GM23338 (cell line): Measurements from ENCODE around the gene FBXL20. TPM values are rescaled to one million over a fixed set of nuclear protein-coding genes. Genes with fewer than 3 reads are reported as not detected.
"Not testable (repeated sequence)": the region's sequence is repeated elsewhere in the genome, so short reads cannot be mapped to it uniquely, and the experiment has no call there.

Experiments
- ATAC-seq: fragments of 200-7000 bp; cut with Tn5 transposase; 3 replicates; pipeline ENCODE4 v1.9.1; 2020
- DNase-seq: peaks from one replicate; pipeline ENCODE4 v3.0.0-alpha.2; 2015; ENCODE audit warnings: low spot score
- H2AFZ ChIP-seq: fragments of 200-600 bp; sonication (generic); 2 replicates; pipeline ENCODE4 v1.8.0; 2016; ENCODE audit warnings: antibody characterized with exemption, mild to moderate bottlenecking, moderate library complexity
- H3F3A ChIP-seq: fragments of 200-600 bp; sonication (generic); replicated peaks from 2 replicates; pipeline ENCODE4 v1.8.0; 2017; ENCODE audit warnings: antibody characterized with exemption, mixed run types, low read depth
- H3K27ac ChIP-seq: fragments of 200-600 bp; sonication (generic); 2 replicates; pipeline ENCODE4 v1.6.1; 2016; ENCODE audit warnings: low read depth
- H3K27me3 ChIP-seq: fragments of 200-600 bp; sonication (generic); 2 replicates; pipeline ENCODE4 v1.8.0; 2016; ENCODE audit warnings: mild to moderate bottlenecking, mixed run types, moderate library complexity; ENCODE audit not compliant: insufficient read depth
- H3K36me3 ChIP-seq: fragments of 200-600 bp; sonication (generic); 2 replicates; pipeline ENCODE4 v1.8.0; 2016; ENCODE audit warnings: mild to moderate bottlenecking; ENCODE audit not compliant: insufficient read depth
- H3K4me1 ChIP-seq: fragments of 200-600 bp; sonication (generic); 2 replicates; pipeline ENCODE4 v1.8.0; 2016; ENCODE audit warnings: mild to moderate bottlenecking, moderate library complexity; ENCODE audit not compliant: insufficient read depth
- H3K4me2 ChIP-seq: fragments of 200-600 bp; sonication (generic); 2 replicates; pipeline ENCODE4 v1.7.1; 2017; ENCODE audit warnings: mixed run types
- H3K4me3 ChIP-seq: fragments of 200-600 bp; sonication (generic); 2 replicates; pipeline ENCODE4 v1.6.1; 2016; ENCODE audit warnings: mixed run types
- H3K79me2 ChIP-seq: fragments of 200-600 bp; sonication (generic); replicated peaks from 2 replicates; pipeline ENCODE4 v1.8.0; 2017; ENCODE audit warnings: mild to moderate bottlenecking; ENCODE audit not compliant: insufficient read depth
- H3K9me2 ChIP-seq: fragments of 200-600 bp; sonication (generic); 2 replicates; pipeline ENCODE4 v1.8.0; 2017; ENCODE audit not compliant: insufficient read depth
- H4K20me1 ChIP-seq: fragments of 200-600 bp; sonication (generic); replicated peaks from 2 replicates; pipeline ENCODE4 v1.8.0; 2017; ENCODE audit warnings: mild to moderate bottlenecking; ENCODE audit not compliant: insufficient read depth
- H3K27ac Mint-ChIP-seq: 2 replicates; pipeline ENCODE4 v1.8.0; 2020; ENCODE audit warnings: inconsistent platforms, mild to moderate bottlenecking, moderate library complexity, mixed read lengths
- H3K27me3 Mint-ChIP-seq: 3 replicates; pipeline ENCODE4 v1.8.0; 2022; ENCODE audit warnings: low read depth, mild to moderate bottlenecking, moderate library complexity, mixed read lengths, inconsistent platforms; ENCODE audit not compliant: insufficient read depth, poor library complexity
- H3K36me3 Mint-ChIP-seq: 3 replicates; pipeline ENCODE4 v1.8.0; 2021; ENCODE audit warnings: low read depth, mild to moderate bottlenecking, inconsistent platforms, moderate library complexity, mixed read lengths
- H3K4me1 Mint-ChIP-seq: 3 replicates; pipeline ENCODE4 v1.8.0; 2020; ENCODE audit warnings: mild to moderate bottlenecking, inconsistent platforms, mixed read lengths
- H3K4me3 Mint-ChIP-seq: 3 replicates; pipeline ENCODE4 v1.8.0; 2021; ENCODE audit warnings: moderate library complexity, mild to moderate bottlenecking, inconsistent platforms, mixed read lengths
- H3K9me3 Mint-ChIP-seq: 3 replicates; pipeline ENCODE4 v1.8.0; 2020; ENCODE audit warnings: moderate library complexity, mild to moderate bottlenecking, inconsistent platforms, mixed read lengths
- CREB1 ChIP-seq: fragments of 250-450 bp; sonication (Bioruptor Pico); IDR thresholded peaks from 2 replicates; pipeline ENCODE4 v1.5.0; 2020; ENCODE audit warnings: low read depth, mild to moderate bottlenecking, moderate library complexity
- EZH2 ChIP-seq: fragments of 200-600 bp; sonication (generic); IDR thresholded peaks from one replicate; pipeline ENCODE4 v1.8.0; 2017; ENCODE audit warnings: antibody characterized with exemption, mild to moderate bottlenecking, low read depth; ENCODE audit not compliant: unreplicated experiment
- EZH2phosphoT487 ChIP-seq: fragments of 200-600 bp; sonication (generic); IDR thresholded peaks from one replicate; pipeline ENCODE4 v1.8.1; 2018; ENCODE audit warnings: antibody characterized with exemption; ENCODE audit not compliant: unreplicated experiment
- STAT1 ChIP-seq: IDR thresholded peaks from one replicate; pipeline ENCODE4 v1.6.1; 2016; ENCODE audit warnings: antibody characterized with exemption; ENCODE audit not compliant: unreplicated experiment
- ZNF331 ChIP-seq: fragments of 250-450 bp; sonication (Bioruptor Pico); IDR thresholded peaks from 2 replicates; pipeline ENCODE4 v1.5.0; 2020; ENCODE audit warnings: low read depth, mild to moderate bottlenecking, moderate library complexity
- polyA plus RNA-seq: library from polyadenylated mRNA; unstranded; fragments of >200 nt; fragmentation: Nextera tagmentation; extraction: Ambion mirVana; gene quantifications from 2 replicates; pipeline ENCODE4 v1.2.1, GENCODE V29; 2016
- total RNA-seq: library from RNA; depleted of rRNA; stranded (reverse); fragments of >200 nt; shearing (Covaris generic); gene quantifications from 2 replicates; pipeline ENCODE4 v1.2.3, GENCODE V29; 2014
- TF ChIP-seq, protein P1 (sequence below), 2 experiments: fragments of 200-600 bp in 1 of 2; sonication (generic) in 1 of 2; conservative IDR thresholded peaks; 2 replicates each; pipeline versions ENCODE4 v1.5.1 to v1.6.1; 2016 to 2017; ENCODE audit warnings: antibody characterized with exemption in 2 of 2, low read depth in 2 of 2, mild to moderate bottlenecking in 2 of 2, moderate library complexity in 1 of 2

Gene FBXL20
- total and polyA plus RNA-seq, 2 experiments from 2014 or later: 2.9 to 6.9 TPM

DNA sequence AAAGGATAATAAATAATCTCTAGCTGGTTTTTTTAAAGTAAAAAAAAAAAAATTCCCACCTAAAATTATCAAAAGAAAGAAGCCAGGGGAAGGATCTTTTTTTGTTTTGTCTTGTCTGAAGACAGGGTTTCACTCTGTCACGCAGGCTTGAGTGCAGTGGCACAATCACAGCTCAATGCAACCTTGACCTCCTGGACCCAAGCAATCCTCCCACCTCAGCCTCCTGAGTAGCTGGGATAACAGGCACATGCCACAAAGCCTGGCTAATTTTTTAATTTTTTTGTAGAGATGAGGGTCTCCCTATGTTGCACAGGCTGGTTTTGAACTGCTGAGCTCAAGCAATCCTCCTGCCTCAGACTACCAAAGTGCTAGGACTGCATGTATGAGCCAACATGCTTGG is 97.2 kb downstream of the FBXL20 start:
- Mint-ChIP-seq H3K36me3 (no peaks in the 10 kb centered on the region), H3K9me3 (no peaks in the 10 kb centered on the region), H3K27ac (no peak overlapping the region), H3K4me1 (no peaks in the 10 kb centered on the region), H3K27me3 (peaks cover 1% of the 10 kb centered on the region), H3K4me3 (no peak overlapping the region)
- no peaks in the 10 kb centered on the region; the same call in 1 of the 2 replicates for H4K20me1 ChIP-seq
- ATAC-seq (no peak), DNase-seq (no peak)
- H3K27ac ChIP-seq: no peak overlapping the region
- no peaks in the 10 kb centered on the region for H3K36me3 ChIP-seq
- no peak for TF ChIP-seq CREB1 (CRISPR knock-in tag)
- TF ChIP-seq, protein P1, sequence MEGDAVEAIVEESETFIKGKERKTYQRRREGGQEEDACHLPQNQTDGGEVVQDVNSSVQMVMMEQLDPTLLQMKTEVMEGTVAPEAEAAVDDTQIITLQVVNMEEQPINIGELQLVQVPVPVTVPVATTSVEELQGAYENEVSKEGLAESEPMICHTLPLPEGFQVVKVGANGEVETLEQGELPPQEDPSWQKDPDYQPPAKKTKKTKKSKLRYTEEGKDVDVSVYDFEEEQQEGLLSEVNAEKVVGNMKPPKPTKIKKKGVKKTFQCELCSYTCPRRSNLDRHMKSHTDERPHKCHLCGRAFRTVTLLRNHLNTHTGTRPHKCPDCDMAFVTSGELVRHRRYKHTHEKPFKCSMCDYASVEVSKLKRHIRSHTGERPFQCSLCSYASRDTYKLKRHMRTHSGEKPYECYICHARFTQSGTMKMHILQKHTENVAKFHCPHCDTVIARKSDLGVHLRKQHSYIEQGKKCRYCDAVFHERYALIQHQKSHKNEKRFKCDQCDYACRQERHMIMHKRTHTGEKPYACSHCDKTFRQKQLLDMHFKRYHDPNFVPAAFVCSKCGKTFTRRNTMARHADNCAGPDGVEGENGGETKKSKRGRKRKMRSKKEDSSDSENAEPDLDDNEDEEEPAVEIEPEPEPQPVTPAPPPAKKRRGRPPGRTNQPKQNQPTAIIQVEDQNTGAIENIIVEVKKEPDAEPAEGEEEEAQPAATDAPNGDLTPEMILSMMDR (conservative IDR thresholded peaks at IDR 0.05; ENCODE audit: low read depth in 2 of 2): no peak
- TF ChIP-seq STAT1: no peak
- no peak for TF ChIP-seq EZH2
- TF ChIP-seq ZNF331: no peak
- no peak for TF ChIP-seq EZH2phosphoT487
- H3K4me1 ChIP-seq: no peaks in the 10 kb centered on the region
- no peak overlapping the region for H3K4me2 ChIP-seq
- H3K4me3 ChIP-seq: no peak overlapping the region
- H3K9me2 ChIP-seq: no peaks in the 10 kb centered on the region
- H3F3A ChIP-seq: no peaks in the 10 kb centered on the region
- no peaks in the 10 kb centered on the region for H3K79me2 ChIP-seq
- no peak overlapping the region for H2AFZ ChIP-seq
- H3K27me3 ChIP-seq: no peaks in the 10 kb centered on the region

DNA sequence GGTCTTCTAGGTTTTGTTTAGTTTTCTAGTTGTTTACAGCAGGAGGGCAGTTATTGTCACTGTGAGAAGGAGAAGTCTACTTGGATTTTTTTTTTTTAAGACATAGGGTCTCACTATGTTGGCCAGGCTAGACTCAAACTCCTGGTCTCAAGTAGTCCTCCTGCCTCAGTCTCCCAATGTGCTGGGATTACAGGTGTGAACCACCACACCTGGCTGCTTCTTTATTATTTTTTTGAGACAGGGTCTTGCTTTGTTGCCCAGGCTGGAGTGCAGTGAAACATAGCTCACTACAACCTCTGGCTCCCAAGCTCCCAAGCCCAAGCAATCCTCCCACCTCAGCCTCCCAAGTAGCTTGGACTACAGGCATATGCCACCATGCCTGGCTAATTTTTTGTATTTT is 107.4 kb downstream of the FBXL20 start:
- no peaks in the 10 kb centered on the region for H3K4me1 Mint-ChIP-seq
- H2AFZ ChIP-seq: no peak overlapping the region
- no peak for TF ChIP-seq STAT1
- TF ChIP-seq, protein P1 (conservative IDR thresholded peaks at IDR 0.05; ENCODE audit: low read depth in 2 of 2): no peak
- no peak overlapping the region for H3K27ac ChIP-seq
- ATAC-seq (no peak), DNase-seq (no peak)
- no peaks in the 10 kb centered on the region for H3K4me1 ChIP-seq
- no peaks in the 10 kb centered on the region for H3K79me2 ChIP-seq
- H3K27ac Mint-ChIP-seq: no peak overlapping the region
- no peaks in the 10 kb centered on the region for H3K36me3 ChIP-seq
- H3K36me3 Mint-ChIP-seq: no peaks in the 10 kb centered on the region
- H4K20me1 ChIP-seq: no peaks in the 10 kb centered on the region
- H3K27me3 ChIP-seq: no peaks in the 10 kb centered on the region
- H3K4me3 Mint-ChIP-seq: no peak overlapping the region
- no peak overlapping the region for H3K4me3 ChIP-seq
- no peaks in the 10 kb centered on the region for H3K9me3 Mint-ChIP-seq
- H3K9me2 ChIP-seq: no peaks in the 10 kb centered on the region
- peaks cover 2% of the 10 kb centered on the region for H3K27me3 Mint-ChIP-seq
- no peaks in the 10 kb centered on the region for H3F3A ChIP-seq
- H3K4me2 ChIP-seq: no peak overlapping the region

DNA sequence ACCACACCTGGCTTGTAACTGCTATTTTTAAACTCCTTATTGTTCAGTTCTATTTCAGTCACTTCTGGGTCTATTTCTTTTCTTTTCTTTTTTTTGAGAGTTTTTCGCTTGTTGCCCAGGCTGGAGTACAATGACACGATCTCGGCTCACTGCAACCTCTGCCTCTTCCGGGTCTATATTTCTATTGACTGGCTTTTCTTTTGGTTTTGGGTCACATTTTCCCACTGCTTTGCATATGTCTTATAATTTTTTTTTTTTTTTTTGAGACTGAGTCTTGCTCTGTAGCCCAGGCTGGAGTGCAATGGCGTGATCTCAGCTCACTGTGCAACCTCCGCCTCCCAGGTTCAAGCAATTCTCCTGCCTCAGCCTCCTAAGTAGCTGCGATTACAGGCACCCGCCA is 108.9 kb downstream of the FBXL20 start:
- not testable (repeated sequence) for H3K27me3 Mint-ChIP-seq, DNase-seq, H3K4me3 ChIP-seq, H3K36me3 Mint-ChIP-seq, H3K79me2 ChIP-seq, ATAC-seq, H3K9me2 ChIP-seq, H3K27ac ChIP-seq, H4K20me1 ChIP-seq, H3K4me1 Mint-ChIP-seq, H3K27ac Mint-ChIP-seq, H3F3A ChIP-seq, H3K9me3 Mint-ChIP-seq, H2AFZ ChIP-seq, H3K27me3 ChIP-seq, H3K4me2 ChIP-seq, H3K36me3 ChIP-seq, H3K4me3 Mint-ChIP-seq, H3K4me1 ChIP-seq

DNA sequence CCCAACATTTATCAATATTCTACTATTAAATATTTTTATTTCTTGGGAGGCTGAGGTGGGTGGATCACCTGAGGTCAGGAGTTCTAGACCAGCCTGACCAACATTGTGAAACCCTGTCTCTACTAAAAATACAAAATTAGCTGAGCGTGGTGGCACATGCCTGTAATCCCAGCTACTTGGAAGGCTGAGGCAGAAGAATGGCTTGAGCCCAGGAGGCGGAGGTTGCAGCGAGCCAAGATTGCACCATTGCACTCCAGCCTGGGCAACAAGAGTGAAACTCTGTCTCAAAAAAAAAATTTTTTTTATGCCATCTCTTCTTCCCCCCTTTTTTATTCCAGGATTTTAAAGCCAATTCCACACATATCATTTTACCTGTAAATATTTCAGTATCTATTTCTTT is 114.9 kb downstream of the FBXL20 start:
- not testable (repeated sequence) for H3K4me3 Mint-ChIP-seq, H3K27ac Mint-ChIP-seq, H3K36me3 ChIP-seq, H3K79me2 ChIP-seq, H3F3A ChIP-seq, DNase-seq, H3K4me3 ChIP-seq, H4K20me1 ChIP-seq, H3K4me1 Mint-ChIP-seq, H2AFZ ChIP-seq, H3K27me3 ChIP-seq, H3K27ac ChIP-seq, ATAC-seq, H3K9me2 ChIP-seq, H3K27me3 Mint-ChIP-seq, H3K36me3 Mint-ChIP-seq, H3K4me1 ChIP-seq, H3K9me3 Mint-ChIP-seq, H3K4me2 ChIP-seq
